NCI-H1930 (cell line): ENCODE data around the gene SYNE2.
"Not testable (repeated sequence)": the region's sequence is repeated elsewhere in the genome, so short reads cannot be mapped to it uniquely, and the experiment has no call there.

Experiments used
- DNase-seq, 2 experiments: peaks; one replicate each; lab custom pipeline; 2025; lab: John Stamatoyannopoulos, UW

SYNE2 gene

DNA sequence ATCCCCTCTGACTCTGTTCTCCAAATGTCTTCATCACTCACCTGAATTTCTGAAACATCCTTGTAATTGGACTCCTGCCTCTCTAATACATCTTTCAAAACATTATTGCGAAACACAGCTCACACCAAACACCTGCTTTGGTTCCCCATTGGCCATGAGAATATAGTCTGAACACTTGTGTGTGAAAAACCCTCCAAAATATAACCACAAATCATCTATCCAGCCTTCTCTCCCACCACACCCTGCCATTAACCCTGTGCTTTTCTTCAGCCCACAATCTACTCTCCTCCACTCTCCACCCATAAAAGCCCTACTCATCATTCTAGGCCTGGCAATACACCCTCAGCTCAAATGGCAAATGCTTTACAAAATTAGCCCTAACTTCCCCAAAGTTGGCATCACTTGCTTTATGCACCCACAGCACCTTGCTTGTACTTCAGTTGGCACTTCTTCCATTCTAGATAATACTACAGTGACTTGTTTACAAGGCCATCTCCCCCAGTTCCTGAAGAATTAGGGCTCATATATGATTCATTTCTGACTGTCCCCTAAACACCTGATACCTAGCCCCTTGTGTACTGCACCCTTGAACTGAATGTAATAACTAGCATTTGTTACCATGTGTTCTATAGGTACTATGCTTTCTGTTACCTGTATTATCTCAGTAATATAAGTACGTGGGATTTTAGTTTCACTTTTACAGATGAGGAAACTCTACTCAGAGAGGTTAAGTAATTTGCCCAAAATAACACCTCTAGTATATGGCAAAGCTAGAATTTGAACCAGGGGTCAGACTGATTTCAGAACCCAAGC is 17.3 kb downstream of the SYNE2 start:
- DNase-seq: not testable (repeated sequence)

DNA sequence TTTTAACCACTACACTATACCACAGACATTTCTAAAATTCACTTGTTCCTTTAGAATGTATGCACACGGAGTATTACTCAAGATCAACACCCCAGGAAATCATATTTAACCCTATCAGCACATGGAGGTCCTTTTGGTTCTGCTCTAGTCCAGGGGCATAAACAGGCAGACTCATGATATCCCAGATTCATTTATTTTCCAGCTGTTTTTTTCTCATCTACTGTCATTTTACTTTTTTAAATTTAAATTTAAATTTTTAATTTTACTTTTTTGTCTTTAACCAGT is 17.9 kb downstream of the SYNE2 start:
- DNase-seq: not testable (repeated sequence)

DNA sequence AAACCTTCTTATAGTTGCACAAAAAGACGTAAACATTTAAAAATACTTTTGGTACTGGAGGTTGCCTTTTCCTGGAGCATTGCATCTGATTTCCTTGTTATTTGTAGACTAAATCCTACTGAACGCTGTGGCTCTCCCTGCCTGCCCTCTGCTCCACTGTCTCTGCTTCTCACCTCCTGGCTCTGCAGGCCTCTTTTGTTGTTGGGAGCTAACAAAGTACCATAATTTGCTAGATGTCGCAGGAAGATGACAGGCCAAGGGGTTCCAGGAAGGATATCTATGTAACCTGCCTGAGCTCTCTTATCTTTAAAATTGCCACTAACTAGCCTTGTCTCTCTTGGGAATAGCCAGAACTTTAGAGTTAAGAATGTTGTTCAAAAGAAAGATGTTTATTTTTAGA is 21.4 kb downstream of the SYNE2 start:
- DNase-seq: no peak

DNA sequence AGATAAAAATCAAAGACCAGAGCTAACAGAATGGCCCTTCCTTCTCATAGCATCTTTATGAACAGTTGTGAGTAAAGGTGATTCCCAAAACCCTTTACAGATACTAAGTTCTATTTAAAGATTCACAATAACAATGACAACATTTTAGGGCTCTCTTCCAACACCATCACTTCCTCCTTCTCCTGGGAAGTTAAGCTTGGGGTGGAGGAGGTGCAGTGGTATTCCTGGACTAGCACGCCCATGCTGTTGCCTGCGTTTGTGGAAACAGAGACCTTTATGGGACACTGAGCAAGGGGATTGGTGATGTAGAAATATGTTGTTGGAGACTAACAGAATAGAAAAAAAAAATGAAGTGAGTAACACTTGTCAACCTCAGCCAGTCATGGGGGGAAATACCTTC is 22.5 kb downstream of the SYNE2 start:
- DNase-seq: no peak

DNA sequence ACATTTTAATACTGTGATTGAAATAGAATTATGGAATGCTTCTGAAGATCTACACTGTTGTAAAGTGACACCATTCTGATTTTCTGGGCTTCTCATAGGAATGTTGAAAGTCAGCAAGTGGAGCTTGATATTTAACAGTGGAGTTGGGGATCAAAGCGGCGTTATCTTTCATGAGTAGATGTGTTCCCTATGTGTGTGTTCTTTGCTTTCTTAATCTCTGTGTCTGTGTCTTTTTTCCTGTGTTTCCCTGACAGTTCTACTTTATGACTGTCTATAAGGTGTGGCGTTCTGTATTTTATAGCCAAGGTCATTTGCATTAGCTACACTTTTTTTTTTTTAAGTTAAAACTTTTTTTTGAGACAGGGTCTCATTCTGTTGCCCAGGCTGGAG is 24.7 kb downstream of the SYNE2 start:
- no peak for DNase-seq

DNA sequence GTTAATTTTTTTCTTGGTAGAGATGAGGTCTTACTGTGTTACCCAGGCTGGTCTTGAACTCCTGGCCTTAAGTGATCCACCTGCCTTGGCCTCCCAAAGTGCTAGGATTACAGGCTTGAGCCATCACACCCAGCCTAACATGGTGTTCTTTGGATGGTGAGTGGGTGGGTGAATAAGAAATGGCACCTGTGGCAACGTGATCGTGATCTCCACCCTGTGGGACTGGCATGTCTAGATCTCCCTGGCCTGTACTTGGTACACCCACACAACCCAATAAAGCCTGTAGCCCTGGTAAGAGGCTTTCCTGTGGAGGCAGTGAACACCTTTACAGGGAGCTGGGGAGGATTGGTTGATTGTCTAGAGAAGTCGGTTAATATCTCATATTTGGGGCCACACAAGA is 25.2 kb downstream of the SYNE2 start:
- no peak for DNase-seq

DNA sequence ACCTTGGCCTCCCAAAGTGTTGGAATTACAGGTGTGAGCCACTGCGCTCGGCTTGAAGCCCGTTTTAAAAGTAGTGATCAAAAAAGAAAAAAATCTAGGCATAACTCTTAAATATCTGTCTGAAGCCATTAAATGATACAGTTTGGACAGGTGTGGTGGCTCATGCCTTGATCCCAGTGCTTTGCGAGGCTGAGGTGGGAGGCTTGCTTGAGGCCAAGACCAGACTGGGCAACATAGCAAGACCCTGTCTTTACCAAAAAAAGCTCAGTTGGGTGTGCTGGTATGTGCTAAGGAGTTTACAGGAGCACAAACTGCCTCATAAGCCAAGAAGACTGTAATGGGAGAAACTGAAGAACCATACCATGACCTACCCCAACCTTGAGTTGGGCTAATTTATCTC is 26.0 kb downstream of the SYNE2 start:
- no peak for DNase-seq

DNA sequence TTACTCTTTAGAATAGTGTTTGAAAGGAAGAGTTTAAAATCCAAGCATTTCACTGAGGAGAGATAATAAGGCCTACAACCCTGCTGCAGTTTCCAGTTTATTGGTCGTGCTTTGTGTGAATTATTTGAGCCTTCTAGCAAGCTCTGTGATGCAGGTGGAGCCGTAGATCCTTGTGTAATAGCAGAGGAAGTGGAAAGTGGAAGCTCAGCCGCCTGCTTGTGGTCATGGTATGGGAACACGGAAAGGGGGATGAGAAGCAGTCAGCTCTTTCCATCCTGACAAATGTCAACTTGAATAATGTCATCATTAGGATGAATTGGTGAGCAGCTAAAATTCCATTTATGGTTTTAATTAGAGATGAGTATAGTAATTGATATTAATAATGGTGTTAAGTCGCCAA is 29.1 kb downstream of the SYNE2 start:
- no peak for DNase-seq

DNA sequence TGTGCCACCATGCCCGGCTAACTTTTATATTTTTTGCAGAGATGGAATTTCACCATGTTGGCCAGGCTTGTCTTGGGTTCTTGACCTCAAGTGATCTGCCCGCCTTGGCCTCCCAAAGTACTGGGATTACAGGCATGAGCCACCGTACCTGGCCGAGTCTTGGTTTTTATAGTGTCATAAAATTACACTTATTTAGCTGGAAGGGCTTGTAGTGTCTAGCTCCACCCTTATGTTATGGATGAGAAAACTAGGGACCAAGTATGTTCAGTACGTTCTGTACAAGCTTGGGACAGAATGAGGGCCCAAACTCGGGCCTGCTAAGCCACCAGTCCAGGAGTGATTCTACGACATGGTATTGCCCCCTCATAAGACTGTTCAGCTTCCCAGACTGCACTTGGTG is 35.1 kb downstream of the SYNE2 start:
- no peak for DNase-seq

DNA sequence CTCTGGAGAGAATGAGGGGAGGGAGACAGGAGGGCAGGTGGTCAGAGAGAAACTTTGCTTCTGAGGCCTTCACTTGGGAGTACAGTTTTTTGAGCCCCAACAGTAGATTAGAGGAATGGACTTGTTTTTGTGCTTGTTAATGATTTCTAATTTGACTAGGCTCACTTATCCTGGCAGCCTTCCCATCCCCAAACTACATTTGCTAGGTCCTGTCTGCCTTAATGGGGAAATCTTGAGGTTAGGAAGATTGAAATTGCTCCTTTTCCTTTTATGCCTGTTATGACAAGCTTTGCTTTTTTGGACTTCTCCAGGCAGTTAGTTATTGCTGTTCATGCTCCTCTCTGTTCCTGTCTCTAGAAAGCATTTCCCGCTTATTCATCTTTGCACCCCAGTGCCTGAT is 37.7 kb downstream of the SYNE2 start:
- DNase-seq: no peak

DNA sequence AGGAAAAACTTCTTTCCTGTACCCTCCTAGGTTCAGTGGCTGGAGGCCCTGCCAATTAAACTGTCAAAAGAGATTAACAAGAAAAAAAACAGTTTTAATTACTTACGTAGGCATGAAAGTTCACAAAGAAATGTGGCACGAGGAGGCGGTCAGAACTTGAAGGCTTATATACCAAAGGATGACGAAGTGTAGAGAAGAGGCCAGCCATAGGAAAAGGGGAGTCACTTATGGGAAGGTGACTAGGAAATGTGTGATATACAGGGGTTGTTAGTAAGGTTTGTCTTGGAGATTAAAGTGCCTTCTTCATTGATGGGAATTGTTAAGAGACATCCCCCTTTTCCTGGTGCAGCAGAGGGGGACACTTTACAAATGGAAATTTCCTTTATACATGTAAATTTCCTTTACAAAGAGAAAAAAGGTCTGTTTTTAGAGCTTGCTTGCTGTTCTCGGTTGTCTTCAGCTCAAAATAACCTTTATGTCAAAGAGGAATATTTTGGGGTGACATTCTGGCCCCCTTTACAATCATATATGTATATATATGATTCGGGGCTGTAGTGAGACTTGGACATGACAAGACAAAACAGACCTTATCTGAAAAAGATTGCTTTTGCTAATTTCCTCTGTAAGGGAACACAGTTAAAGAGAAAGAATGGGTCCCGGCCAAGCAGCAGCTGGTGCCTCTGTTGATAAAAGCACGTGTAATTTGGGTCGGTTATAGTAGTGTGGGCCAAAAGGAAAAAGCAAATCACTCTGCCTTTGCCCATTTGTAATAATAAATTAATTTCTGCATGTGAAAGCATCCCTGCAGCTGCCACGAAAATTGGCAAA is 38.6 kb downstream of the SYNE2 start:
- no peak for DNase-seq

DNA sequence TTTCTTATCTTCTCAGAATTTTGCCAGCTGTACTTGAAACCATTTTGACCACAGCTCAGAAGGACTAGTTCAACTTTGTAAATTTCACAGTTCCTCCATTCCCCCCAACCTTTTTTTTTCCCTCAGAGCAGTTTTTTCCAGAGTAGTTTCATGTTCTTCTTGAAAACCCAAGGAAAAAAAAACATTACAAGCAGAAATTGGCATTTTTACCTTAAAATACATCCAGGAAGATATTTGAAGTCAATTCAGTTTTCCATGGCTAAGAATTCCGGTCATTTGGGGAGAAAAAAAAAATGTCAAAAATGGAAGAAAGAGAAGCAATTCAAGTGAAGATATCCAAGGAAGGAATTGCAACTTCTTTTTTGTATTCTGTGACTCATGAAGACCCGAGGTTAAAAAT is 39.5 kb downstream of the SYNE2 start:
- no peak for DNase-seq

DNA sequence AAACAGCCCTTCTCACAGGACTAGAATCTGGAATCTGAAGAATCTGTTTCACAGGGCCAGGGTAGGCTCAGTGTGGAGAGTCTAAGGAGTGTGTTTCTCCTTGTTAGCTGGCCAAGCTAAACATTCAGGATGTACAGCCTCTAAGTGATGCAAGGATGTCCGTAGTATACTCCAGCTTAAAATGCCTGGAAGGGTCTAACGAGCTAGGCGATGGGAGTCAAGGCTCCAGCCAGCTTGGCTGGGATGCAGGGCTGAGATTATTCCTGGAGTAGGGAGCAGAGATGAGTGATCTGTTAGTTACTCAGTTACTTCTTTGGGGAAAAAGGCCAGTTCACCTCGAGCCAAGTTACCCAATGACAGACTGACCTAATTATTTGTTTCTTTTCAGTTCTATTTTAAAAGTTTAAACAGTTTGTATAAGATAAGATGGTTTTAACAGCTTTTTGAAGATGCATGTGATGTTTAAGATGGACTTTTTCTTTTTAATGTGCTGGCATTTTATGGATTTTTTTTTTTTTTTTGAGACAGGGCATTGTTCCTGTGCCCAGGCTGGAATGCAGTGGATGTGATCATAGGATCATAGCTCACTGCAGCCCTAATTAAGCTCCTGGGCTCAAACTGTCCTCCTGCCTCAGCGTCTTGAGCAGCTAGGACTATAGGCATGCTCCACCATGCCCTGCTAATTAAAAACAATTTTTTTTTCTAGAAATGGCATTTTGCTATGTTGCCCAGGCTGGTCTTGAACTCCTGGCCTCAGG is 41.1 kb downstream of the SYNE2 start:
- no peak for DNase-seq

DNA sequence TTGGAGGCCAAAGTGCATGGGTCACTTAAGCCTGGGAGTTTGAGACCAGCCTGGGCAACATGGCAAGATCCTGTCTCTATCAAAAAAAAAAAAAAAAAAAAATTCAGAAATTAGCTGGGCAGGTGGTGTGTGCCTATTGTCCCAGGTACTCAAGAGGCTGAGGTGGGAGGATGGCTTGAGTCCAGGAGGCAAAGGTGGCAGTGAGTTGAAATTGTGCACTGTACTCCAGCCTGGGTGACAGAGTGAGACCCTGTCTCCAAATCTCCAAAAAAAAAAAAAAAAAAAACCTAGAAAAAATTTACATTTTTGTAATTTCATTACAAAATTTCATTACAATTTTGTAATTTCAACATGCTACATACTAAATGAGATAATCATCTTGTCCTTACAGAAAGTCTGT is 42.7 kb downstream of the SYNE2 start:
- DNase-seq: no peak

DNA sequence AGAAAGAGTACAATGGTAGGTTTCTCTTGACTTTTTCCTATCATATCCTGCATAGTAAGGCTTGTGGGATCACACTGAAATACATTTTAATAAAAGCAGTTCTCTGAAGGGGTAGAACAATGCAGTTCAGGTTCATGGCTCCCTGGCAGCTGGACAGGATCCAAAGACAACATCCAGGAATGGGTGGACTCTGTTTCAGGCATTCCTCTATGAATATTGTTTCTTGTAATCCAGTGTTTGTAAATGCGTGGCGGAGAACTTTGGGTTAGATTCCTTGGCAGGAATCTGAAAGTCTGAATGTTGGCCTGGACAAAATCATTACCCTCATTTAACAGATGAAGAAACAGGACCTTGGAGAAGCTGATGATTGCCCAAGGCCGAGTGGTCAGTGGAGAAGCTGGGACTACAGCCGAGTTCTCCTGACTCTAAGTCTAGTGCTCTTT is 43.5 kb downstream of the SYNE2 start:
- DNase-seq: no peak

DNA sequence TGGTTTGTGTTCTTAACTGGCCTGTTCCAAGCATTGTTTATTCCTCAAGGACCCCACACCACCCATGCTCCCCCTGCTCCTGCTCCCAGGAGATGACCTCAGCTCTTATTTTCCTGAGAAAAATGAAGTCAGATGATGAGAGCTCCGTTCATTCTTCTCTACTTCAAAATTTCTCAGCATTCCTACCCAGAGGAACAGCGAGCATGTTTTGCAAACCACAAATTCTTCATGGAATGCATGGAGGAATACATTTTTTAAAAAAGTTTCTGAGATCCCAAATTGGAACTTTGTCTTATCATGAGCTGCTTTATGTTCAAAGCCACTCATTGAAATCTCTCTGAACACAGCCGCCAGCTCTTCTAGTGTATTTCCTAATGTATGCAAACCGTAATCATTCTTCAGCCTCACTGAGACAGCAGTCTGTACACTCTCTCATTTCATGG is 44.9 kb downstream of the SYNE2 start:
- DNase-seq: no peak

DNA sequence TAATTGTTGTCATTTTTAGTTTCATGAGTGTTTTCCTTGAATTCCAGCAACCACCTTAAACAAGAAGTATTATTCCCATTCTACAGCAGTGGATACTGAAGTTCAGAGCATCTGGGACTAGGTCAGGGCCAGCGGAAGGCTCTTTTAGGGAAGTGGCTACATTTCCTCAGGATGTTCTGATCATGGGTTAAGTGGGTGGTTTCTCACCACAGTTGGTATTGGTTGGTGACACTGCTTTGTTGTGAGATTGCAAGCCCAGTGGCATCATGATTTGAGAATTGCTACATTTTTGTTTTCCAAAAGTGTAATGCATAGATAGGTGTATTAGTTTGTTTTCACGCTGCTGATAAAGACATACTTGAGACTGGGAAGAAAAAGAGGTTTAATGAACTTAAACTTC is 47.1 kb downstream of the SYNE2 start:
- DNase-seq: no peak

DNA sequence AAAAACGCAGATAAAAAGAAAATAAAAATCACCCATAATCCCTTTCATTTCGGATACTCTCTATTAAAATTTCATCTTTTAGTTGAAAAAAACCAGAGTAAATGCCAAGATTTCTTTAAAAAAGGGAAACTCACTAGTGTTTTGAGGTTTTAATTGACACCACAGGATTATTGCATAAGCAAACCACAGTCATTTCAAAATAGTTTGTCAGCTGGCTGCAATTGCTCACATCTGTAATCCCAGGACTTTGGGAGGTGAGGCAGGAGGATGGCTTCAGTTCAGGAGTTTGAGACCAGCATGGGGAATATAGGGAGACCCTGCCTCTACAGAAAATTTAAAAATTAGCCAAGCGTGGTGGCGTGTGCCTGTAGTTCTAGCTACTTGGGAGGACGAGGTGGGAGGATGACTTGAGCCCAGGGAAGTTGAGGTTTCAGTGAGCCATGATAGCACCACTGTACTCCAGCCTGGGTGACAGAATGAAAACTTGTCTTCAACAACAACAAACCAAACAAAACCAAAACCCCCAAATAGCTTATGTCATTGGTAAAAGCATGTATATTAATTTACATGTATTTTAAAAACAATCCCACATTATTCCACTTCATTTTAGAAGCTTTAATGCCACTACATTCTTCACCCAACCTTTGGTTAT is 48.8 kb downstream of the SYNE2 start:
- DNase-seq: no peak

DNA sequence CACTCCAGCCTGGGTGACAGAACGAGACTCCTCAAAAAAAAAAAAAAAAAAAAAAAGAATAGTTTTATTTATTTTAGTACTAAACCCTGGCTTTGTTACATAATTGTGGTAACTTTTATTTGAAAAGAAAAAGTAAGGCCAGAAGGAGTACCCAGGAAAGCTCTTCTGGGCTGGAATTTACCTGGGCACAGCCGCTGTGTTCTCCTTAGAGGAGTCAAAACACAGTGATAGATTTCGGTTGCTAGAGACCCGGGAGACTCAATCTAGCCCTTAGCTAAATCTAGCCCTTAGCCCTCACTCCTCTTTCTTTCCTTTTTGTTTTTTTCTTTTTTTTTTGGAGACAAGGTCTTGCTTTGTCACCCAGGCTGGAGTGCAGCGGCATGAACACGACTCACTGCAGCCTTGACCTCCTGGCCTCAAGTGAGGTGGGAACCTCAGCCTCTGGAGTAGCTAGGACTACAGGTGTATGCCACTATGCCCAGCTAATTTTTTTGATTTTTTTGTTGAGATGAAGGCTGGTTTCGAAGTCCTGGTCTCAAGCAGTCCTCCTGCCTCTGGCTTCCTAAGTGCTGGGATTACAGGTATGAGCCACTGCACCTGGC is 49.7 kb downstream of the SYNE2 start:
- DNase-seq: no peak

DNA sequence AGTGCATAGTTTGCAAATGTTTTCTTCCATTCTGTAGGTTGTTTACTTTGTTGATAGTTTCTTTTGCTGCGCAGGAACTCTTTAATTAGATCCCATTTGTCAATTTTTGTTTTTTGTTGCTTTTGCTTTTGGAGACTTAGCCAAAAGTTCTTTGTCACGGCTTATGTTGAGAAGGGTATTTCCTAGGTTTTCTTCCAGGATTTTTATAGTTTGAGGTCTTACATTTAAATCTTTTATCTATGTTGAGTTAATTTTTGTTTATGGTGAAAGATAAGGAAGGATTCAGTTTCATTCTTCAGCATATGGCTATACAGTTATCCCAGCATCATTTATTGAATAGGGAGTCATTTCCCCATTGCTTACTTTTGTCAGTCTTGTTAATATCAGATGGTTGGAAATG is 51.9 kb downstream of the SYNE2 start:
- no peak for DNase-seq

DNA sequence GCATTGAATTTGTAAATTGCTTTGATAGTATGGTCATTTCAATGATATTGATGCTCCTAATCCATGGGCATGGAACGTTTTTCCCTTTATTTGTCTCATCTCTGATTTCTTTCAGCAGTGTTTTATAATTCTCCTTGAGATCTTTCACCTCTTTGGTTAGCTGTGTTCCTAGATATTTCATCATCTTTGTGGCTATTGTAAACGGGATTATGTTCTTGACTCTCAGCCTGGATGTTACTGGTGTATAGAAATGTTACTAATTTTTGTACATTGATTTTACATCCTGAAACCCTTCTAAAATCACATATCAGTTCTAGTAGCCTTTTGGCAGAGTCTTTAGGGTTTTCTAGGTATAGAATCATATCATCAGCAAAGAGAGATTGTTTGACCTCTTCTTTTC is 52.6 kb downstream of the SYNE2 start:
- DNase-seq: no peak
